Naive thymus-derived CD8-positive, alpha-beta T cell (primary cell): ENCODE measurements around the gene HS3ST5. TPM values are rescaled to one million over a fixed set of nuclear protein-coding genes. Genes with fewer than 3 reads are reported as not detected.

Experiments used
- ATAC-seq, 2 donors: fragments of 150-1000 bp; cut with Tn5 transposase in 1 of 2; sonication (Bioruptor Pico), chemical (Tn5 transposase) in 1 of 2; 1 replicate in 1 of 2; 2 replicates in 1 of 2; pipeline ENCODE4 v1.10.0; 2021; ENCODE audit warnings: mild to moderate bottlenecking in 2 of 2, moderate library complexity in 2 of 2
- POLR2A ChIA-PET: fragments of 350-600 bp; sonication (Branson Sonifier 250); formaldehyde crosslinking; loops from one replicate; lab custom pipeline; 2021; ENCODE audit warnings: antibody characterized with exemption; lab: Charles Lee
- DNase-seq, 10 donors: peaks; one replicate each; pipeline versions ENCODE4 v3.0.0 to v3.0.0-alpha.2; 2020 to 2022
- H3K27ac Mint-ChIP-seq, 10 donors: one replicate each; pipeline ENCODE4 v1.8.0; 2020 to 2022; ENCODE audit warnings: mild to moderate bottlenecking in 10 of 10, mixed read lengths in 10 of 10, moderate library complexity in 4 of 10, inconsistent platforms in 1 of 10
- H3K27me3 Mint-ChIP-seq, 5 donors: one replicate each; pipeline ENCODE4 v1.8.0; 2021 to 2022; ENCODE audit warnings: mixed read lengths in 5 of 5
- H3K36me3 Mint-ChIP-seq, 3 donors: one replicate each; pipeline ENCODE4 v1.8.0; 2020 to 2022; ENCODE audit warnings: mixed read lengths in 3 of 3, mild to moderate bottlenecking in 2 of 3, inconsistent platforms in 1 of 3
- H3K4me1 Mint-ChIP-seq, 4 donors: one replicate each; pipeline ENCODE4 v1.8.0; 2021 to 2022; ENCODE audit warnings: mixed read lengths in 4 of 4
- H3K4me3 Mint-ChIP-seq, 10 donors: one replicate each; pipeline ENCODE4 v1.8.0; 2020 to 2022; ENCODE audit warnings: mild to moderate bottlenecking in 10 of 10, mixed read lengths in 10 of 10, moderate library complexity in 6 of 10, inconsistent platforms in 1 of 10
- H3K9me3 Mint-ChIP-seq, 9 donors: one replicate each; pipeline ENCODE4 v1.8.0; 2020 to 2022; ENCODE audit warnings: mixed read lengths in 9 of 9, mild to moderate bottlenecking in 3 of 9, inconsistent platforms in 1 of 9, moderate library complexity in 1 of 9
- polyA plus RNA-seq, 3 donors: library from polyadenylated mRNA; unstranded; fragments of 300-500 nt; fragmentation: Illumina TruSeq; gene quantifications; one replicate each; pipeline ENCODE4 v1.2.3, GENCODE V29; 2021
- total RNA-seq, 8 experiments: library from RNA in 2 of 8; stranded (reverse) in 2 of 8; gene quantifications; one replicate each; pipeline ENCODE4 v1.2.3 and lab custom pipeline; 2021 to 2026

HS3ST5 gene
- total and polyA plus RNA-seq, 5 experiments from 2014 or later = not detected

- POLR2A ChIA-PET = no interaction called here
- Mint-ChIP-seq H3K36me3 (no peaks in the 10 kb centered on the region), H3K27me3 (peaks cover 0 to 4% (median 0%) of the 10 kb centered on the region in 5 donors), H3K4me3 (no peak overlapping the region), H3K9me3 (peaks cover 0 to 7% (median 0%) of the 10 kb centered on the region in 9 donors), H3K4me1 (no peaks in the 10 kb centered on the region), H3K27ac (no peak overlapping the region)
- DNase-seq = no peak
- no peak for ATAC-seq
Observed at GRCh38 chr6:114361036-114361435, 18.2 kb upstream of the HS3ST5 start.

- Mint-ChIP-seq H3K36me3 (no peaks in the 10 kb centered on the region), H3K9me3 (peaks cover 0 to 10% (median 0%) of the 10 kb centered on the region in 9 donors)
Observed at GRCh38 chr6:114355300-114355699, 12.5 kb upstream of the HS3ST5 start.

GRCh38 chr6:114354482-114354881 is 11.7 kb upstream of the HS3ST5 start:
- peaks cover 0 to 10% (median 0%) of the 10 kb centered on the region in 9 donors for H3K9me3 Mint-ChIP-seq
- no peaks in the 10 kb centered on the region for H3K4me1 Mint-ChIP-seq

More at GRCh38 chr6:114355300-114355699, 12.5 kb upstream of the HS3ST5 start:
- H3K4me1 Mint-ChIP-seq = no peaks in the 10 kb centered on the region
- no peak overlapping the region for H3K27ac Mint-ChIP-seq
- no peak for ATAC-seq
- peaks cover 0 to 3% (median 1%) of the 10 kb centered on the region in 5 donors for H3K27me3 Mint-ChIP-seq
- no peak overlapping the region for H3K4me3 Mint-ChIP-seq
- no peak for DNase-seq
- POLR2A ChIA-PET = no interaction called here

GRCh38 chr6:114346451-114346850 is 3.6 kb upstream of the HS3ST5 start:
- no peak for DNase-seq
- peaks cover 0 to 4% (median 0%) of the 10 kb centered on the region in 9 donors for H3K9me3 Mint-ChIP-seq
- no peak overlapping the region for H3K4me3 Mint-ChIP-seq
- no peak for ATAC-seq
- peaks cover 0 to 8% (median 1%) of the 10 kb centered on the region in 4 donors for H3K4me1 Mint-ChIP-seq
- no peak overlapping the region for H3K27ac Mint-ChIP-seq
- POLR2A ChIA-PET = no interaction called here
- H3K27me3 Mint-ChIP-seq = peaks cover 13 to 22% (median 21%) of the 10 kb centered on the region in 5 donors
- no peaks in the 10 kb centered on the region for H3K36me3 Mint-ChIP-seq

More at GRCh38 chr6:114354482-114354881, 11.7 kb upstream of the HS3ST5 start:
- H3K4me3 Mint-ChIP-seq = no peak overlapping the region
- peaks cover 0 to 9% (median 3%) of the 10 kb centered on the region in 5 donors for H3K27me3 Mint-ChIP-seq
- no peaks in the 10 kb centered on the region for H3K36me3 Mint-ChIP-seq
- no peak overlapping the region for H3K27ac Mint-ChIP-seq
- DNase-seq (no peak), ATAC-seq (no peak)
- POLR2A ChIA-PET = no interaction called here

GRCh38 chr6:114344971-114345275 is 2.1 kb upstream of the HS3ST5 start:
- Mint-ChIP-seq H3K27me3 (peaks cover 14 to 25% (median 24%) of the 10 kb centered on the region in 5 donors), H3K36me3 (no peaks in the 10 kb centered on the region), H3K9me3 (no peaks in the 10 kb centered on the region), H3K4me1 (peaks cover 0 to 8% (median 1%) of the 10 kb centered on the region in 4 donors), H3K4me3 (no peak overlapping the region), H3K27ac (no peak overlapping the region)
- DNase-seq (no peak), ATAC-seq (no peak)
- POLR2A ChIA-PET = no interaction called here

GRCh38 chr6:114344246-114344970 is 1.6 kb upstream of the HS3ST5 start:
- peaks cover 0 to 8% (median 1%) of the 10 kb centered on the region in 4 donors for H3K4me1 Mint-ChIP-seq
- no peaks in the 10 kb centered on the region for H3K9me3 Mint-ChIP-seq
- peaks cover 13 to 25% (median 20%) of the 10 kb centered on the region in 5 donors for H3K27me3 Mint-ChIP-seq
- POLR2A ChIA-PET = no interaction called here
- H3K27ac Mint-ChIP-seq = no peak overlapping the region
- no peak for DNase-seq
- no peaks in the 10 kb centered on the region for H3K36me3 Mint-ChIP-seq
- no peak overlapping the region for H3K4me3 Mint-ChIP-seq
- ATAC-seq = no peak

GRCh38 chr6:114343782-114344144 is 940 bp upstream of the HS3ST5 start:
- DNase-seq (no peak), ATAC-seq (no peak)
- H3K27ac Mint-ChIP-seq = peak overlapping the region in 1 of 10 donors; percentile 68
- POLR2A ChIA-PET = no interaction called here
- H3K36me3 Mint-ChIP-seq = no peaks in the 10 kb centered on the region
- peaks cover 12 to 25% (median 20%) of the 10 kb centered on the region in 5 donors for H3K27me3 Mint-ChIP-seq
- peak overlapping the region in 4 of 10 donors; percentile 15 to 37 (median 34) for H3K4me3 Mint-ChIP-seq
- peaks cover 0 to 8% (median 1%) of the 10 kb centered on the region in 4 donors for H3K4me1 Mint-ChIP-seq
- no peaks in the 10 kb centered on the region for H3K9me3 Mint-ChIP-seq

GRCh38 chr6:114342086-114342825 is 567 bp downstream of the HS3ST5 start:
- peaks cover 0 to 8% (median 1%) of the 10 kb centered on the region in 4 donors for H3K4me1 Mint-ChIP-seq
- peak overlapping the region in 1 of 10 donors; percentile 31 for H3K4me3 Mint-ChIP-seq
- H3K36me3 Mint-ChIP-seq = no peaks in the 10 kb centered on the region
- no peak for ATAC-seq
- H3K27ac Mint-ChIP-seq = no peak overlapping the region
- H3K9me3 Mint-ChIP-seq = peaks cover 0 to 2% (median 0%) of the 10 kb centered on the region in 9 donors
- POLR2A ChIA-PET = no interaction called here
- peaks cover 12 to 25% (median 21%) of the 10 kb centered on the region in 5 donors for H3K27me3 Mint-ChIP-seq
- DNase-seq = peak in 1 of 10 donors; percentile 2

- no peak overlapping the region for H3K27ac Mint-ChIP-seq
- H3K36me3 Mint-ChIP-seq = no peaks in the 10 kb centered on the region
- peaks cover 0 to 2% (median 0%) of the 10 kb centered on the region in 9 donors for H3K9me3 Mint-ChIP-seq
- peaks cover 0 to 8% (median 1%) of the 10 kb centered on the region in 4 donors for H3K4me1 Mint-ChIP-seq
- no peak overlapping the region for H3K4me3 Mint-ChIP-seq
- H3K27me3 Mint-ChIP-seq = peaks cover 13 to 25% (median 22%) of the 10 kb centered on the region in 5 donors
- POLR2A ChIA-PET = no interaction called here
- DNase-seq = no peak
- no peak for ATAC-seq
Observed at GRCh38 chr6:114339706-114340105, 3.1 kb downstream of the HS3ST5 start.

GRCh38 chr6:114334237-114334636 is 8.6 kb downstream of the HS3ST5 start:
- DNase-seq (no peak), ATAC-seq (no peak)
- Mint-ChIP-seq H3K27ac (no peak overlapping the region), H3K27me3 (peaks cover 0 to 3% (median 1%) of the 10 kb centered on the region in 5 donors), H3K4me1 (no peaks in the 10 kb centered on the region), H3K9me3 (peaks cover 0 to 2% (median 0%) of the 10 kb centered on the region in 9 donors), H3K36me3 (no peaks in the 10 kb centered on the region), H3K4me3 (no peak overlapping the region)
- POLR2A ChIA-PET = no interaction called here

GRCh38 chr6:114327074-114327473 is 15.7 kb downstream of the HS3ST5 start:
- POLR2A ChIA-PET = no interaction called here

GRCh38 chr6:114323784-114324183 is 19.0 kb downstream of the HS3ST5 start:
- H3K4me1 Mint-ChIP-seq = no peaks in the 10 kb centered on the region
- no peak for DNase-seq
- no peak overlapping the region for H3K4me3 Mint-ChIP-seq
- no peaks in the 10 kb centered on the region for H3K9me3 Mint-ChIP-seq
- POLR2A ChIA-PET = no interaction called here
- peaks cover 0 to 9% (median 0%) of the 10 kb centered on the region in 5 donors for H3K27me3 Mint-ChIP-seq
- ATAC-seq = no peak
- no peak overlapping the region for H3K27ac Mint-ChIP-seq
- H3K36me3 Mint-ChIP-seq = no peaks in the 10 kb centered on the region

More at GRCh38 chr6:114327074-114327473, 15.7 kb downstream of the HS3ST5 start:
- Mint-ChIP-seq H3K36me3 (no peaks in the 10 kb centered on the region), H3K9me3 (no peaks in the 10 kb centered on the region), H3K27ac (no peak overlapping the region), H3K4me3 (no peak overlapping the region), H3K27me3 (peaks cover 0 to 4% (median 0%) of the 10 kb centered on the region in 5 donors), H3K4me1 (no peaks in the 10 kb centered on the region)
- ATAC-seq (no peak), DNase-seq (no peak)

GRCh38 chr6:114319749-114320148 is 23.1 kb downstream of the HS3ST5 start:
- DNase-seq = no peak
- Mint-ChIP-seq H3K4me1 (no peaks in the 10 kb centered on the region), H3K36me3 (no peaks in the 10 kb centered on the region), H3K9me3 (no peaks in the 10 kb centered on the region), H3K27me3 (peaks cover 0 to 4% (median 0%) of the 10 kb centered on the region in 5 donors), H3K4me3 (no peak overlapping the region), H3K27ac (no peak overlapping the region)
- POLR2A ChIA-PET = no interaction called here
- ATAC-seq = no peak
